HCT116 (cell line): ENCODE measurements around the gene LRRC15. TPM values are rescaled to one million over a fixed set of nuclear protein-coding genes. Genes with fewer than 3 reads are reported as not detected.

ENCODE experiments used
- ATAC-seq: fragments of 200-7000 bp; cut with Tn5 transposase; 2 replicates; pipeline ENCODE4 v1.9.1; 2020; ENCODE audit warnings: mild to moderate bottlenecking, moderate library complexity
- BruUV-seq: library from RNA; stranded (reverse); fragments of 400-500 nt; replicated peaks from 2 replicates; lab custom pipeline; 2021; lab: Mats Ljungman, UMichigan
- CTCF ChIA-PET: fragments of 300-600 bp; sonication (Branson Sonifier 250); formaldehyde crosslinking; loops from one replicate; lab custom pipeline; 2021; ENCODE audit warnings: antibody characterized with exemption; lab: Charles Lee
- POLR2A ChIA-PET: fragments of 300-600, 350-600 bp; sonication (Branson Sonifier 250); formaldehyde crosslinking; loops from one replicate; lab custom pipeline; 2021; ENCODE audit warnings: antibody characterized with exemption; lab: Charles Lee
- RAD21 ChIA-PET, 2 experiments: fragments of 300-600 bp; sonication (Branson Sonifier 250); formaldehyde crosslinking; loops; one replicate each; lab custom pipeline; 2023; ENCODE audit warnings: low total read pairs in 2 of 2; ENCODE audit not compliant: uncharacterized antibody in 2 of 2, unreplicated experiment in 2 of 2, low non-redundant PET in 1 of 2; lab: Charles Lee
- DNase-seq: peaks from one replicate; pipeline ENCODE4 v3.0.0-alpha.2; 2010; ENCODE audit warnings: low read depth, low spot score
- H2AFZ ChIP-seq: fragments of 200-600 bp; shearing (Covaris generic), sonication (generic); 2 replicates; pipeline ENCODE4 v1.6.1; 2017; ENCODE audit warnings: low read depth, mixed run types, mixed read lengths, antibody characterized with exemption, low read length; ENCODE audit not compliant: poor library complexity, severe bottlenecking
- H3K27ac ChIP-seq: 2 replicates; pipeline ENCODE4 v1.5.1; 2012; ENCODE audit warnings: low read depth, low read length
- H3K27me3 ChIP-seq: fragments of 200-600 bp; sonication (generic); 2 replicates; pipeline ENCODE4 v1.6.1; 2016; ENCODE audit warnings: mixed run types, low read length, mixed read lengths; ENCODE audit not compliant: insufficient read depth
- H3K36me3 ChIP-seq, 2 experiments: fragments of 200-500 bp in 1 of 2; fragments of 200-600 bp in 1 of 2; sonication (Bioruptor generic) in 1 of 2; sonication (generic) in 1 of 2; 2 replicates each; pipeline versions ENCODE4 v1.5.1 to v1.6.1; 2014 to 2016; ENCODE audit warnings: low read length in 2 of 2, inconsistent platforms in 1 of 2, mixed read lengths in 1 of 2, mixed run types in 1 of 2; ENCODE audit not compliant: insufficient read depth in 2 of 2, control insufficient read depth in 1 of 2
- H3K4me1 ChIP-seq, 2 experiments: fragments of 200-600 bp in 1 of 2; sonication (generic) in 1 of 2; 2 replicates each; pipeline versions ENCODE4 v1.5.1 to v1.6.1; 2012 to 2017; ENCODE audit warnings: low read length in 2 of 2, inconsistent platforms in 1 of 2, mild to moderate bottlenecking in 1 of 2, mixed read lengths in 1 of 2, mixed run types in 1 of 2, moderate library complexity in 1 of 2; ENCODE audit not compliant: insufficient read depth in 2 of 2, control insufficient read depth in 1 of 2
- H3K4me2 ChIP-seq: fragments of 200-600 bp; sonication (generic); 2 replicates; pipeline ENCODE4 v1.6.1; 2017; ENCODE audit warnings: mixed run types, low read length, mixed read lengths
- H3K4me3 ChIP-seq, 2 experiments: fragments of 200-600 bp in 1 of 2; sonication (generic) in 1 of 2; replicated peaks in 1 of 2; 2 replicates each; pipeline ENCODE4 v1.5.1; 2011 to 2016; ENCODE audit warnings: low read length in 2 of 2, control low read depth in 1 of 2, low read depth in 1 of 2, mild to moderate bottlenecking in 1 of 2, mixed read lengths in 1 of 2, mixed run types in 1 of 2
- H3K79me2 ChIP-seq: fragments of 200-600 bp; sonication (generic); 2 replicates; pipeline ENCODE4 v1.6.1; 2017; ENCODE audit warnings: mild to moderate bottlenecking, mixed run types, low read length, moderate library complexity, mixed read lengths; ENCODE audit not compliant: insufficient read depth
- H3K9ac ChIP-seq: fragments of 200-600 bp; sonication (generic); 2 replicates; pipeline ENCODE4 v1.6.1; 2016; ENCODE audit warnings: low read length, mixed read lengths
- H3K9me2 ChIP-seq: fragments of 200-600 bp; sonication (generic), shearing (Covaris generic); 2 replicates; pipeline ENCODE4 v1.6.1; 2017; ENCODE audit warnings: mixed run types, mild to moderate bottlenecking, moderate library complexity; ENCODE audit not compliant: insufficient read depth
- H3K9me3 ChIP-seq, 2 experiments: fragments of 200-500 bp in 1 of 2; fragments of 200-600 bp in 1 of 2; sonication (Bioruptor generic) in 1 of 2; sonication (generic) in 1 of 2; 2 replicates each; pipeline ENCODE4 v1.6.1; 2014 to 2017; ENCODE audit warnings: low read length in 2 of 2, mixed read lengths in 2 of 2, inconsistent platforms in 1 of 2, low read depth in 1 of 2, mild to moderate bottlenecking in 1 of 2, mixed run types in 1 of 2, moderate library complexity in 1 of 2; ENCODE audit not compliant: control insufficient read depth in 1 of 2, insufficient read depth in 1 of 2
- H4K20me1 ChIP-seq: fragments of 200-600 bp; sonication (generic), shearing (Covaris generic); 2 replicates; pipeline ENCODE4 v1.6.1; 2017; ENCODE audit warnings: mixed run types, mild to moderate bottlenecking, moderate library complexity; ENCODE audit not compliant: insufficient read depth
- ATF3 ChIP-seq: IDR thresholded peaks from 2 replicates; pipeline ENCODE4 v1.6.1; 2012
- CBX3 ChIP-seq: IDR thresholded peaks from 2 replicates; pipeline ENCODE4 v1.6.1; 2012; ENCODE audit warnings: low read depth
- CEBPB ChIP-seq: IDR thresholded peaks from 2 replicates; pipeline ENCODE4 v1.6.1; 2012; ENCODE audit warnings: low read depth
- EZH2phosphoT487 ChIP-seq: fragments of 200-600 bp; IDR thresholded peaks from 2 replicates; pipeline ENCODE4 v1.6.1; 2018; ENCODE audit warnings: antibody characterized with exemption, borderline replicate concordance
- FOSL1 ChIP-seq: IDR thresholded peaks from 2 replicates; pipeline ENCODE4 v1.6.1; 2012; ENCODE audit warnings: low read depth
- JUND ChIP-seq: IDR thresholded peaks from 2 replicates; pipeline ENCODE4 v1.6.1; 2012
- POLR2A ChIP-seq: IDR thresholded peaks from 2 replicates; pipeline ENCODE4 v1.7.0; 2011; ENCODE audit warnings: borderline replicate concordance; ENCODE audit not compliant: insufficient read depth, insufficient read length; ENCODE audit errors: extremely low read depth
- POLR2AphosphoS5 ChIP-seq: IDR thresholded peaks from 2 replicates; pipeline ENCODE4 v1.6.1; 2011; ENCODE audit warnings: mild to moderate bottlenecking, low read depth, low read length, moderate library complexity
- RAD21 ChIP-seq: IDR thresholded peaks from 2 replicates; pipeline ENCODE4 v1.6.1; 2012; ENCODE audit warnings: low read depth, mild to moderate bottlenecking
- REST ChIP-seq: IDR thresholded peaks from 2 replicates; pipeline ENCODE4 v1.6.1; 2012; ENCODE audit warnings: low read depth
- SIN3A ChIP-seq: IDR thresholded peaks from 2 replicates; pipeline ENCODE4 v1.6.1; 2012; ENCODE audit warnings: low read depth
- SP1 ChIP-seq: IDR thresholded peaks from 2 replicates; pipeline ENCODE4 v1.6.1; 2012; ENCODE audit warnings: low read depth
- YY1 ChIP-seq: IDR thresholded peaks from 2 replicates; pipeline ENCODE4 v1.6.1; 2011; ENCODE audit warnings: low read length, low read depth, moderate library complexity, mild to moderate bottlenecking; ENCODE audit not compliant: insufficient replicate concordance; ENCODE audit errors: extremely low read depth
- ZBTB33 ChIP-seq: IDR thresholded peaks from 2 replicates; pipeline ENCODE4 v1.6.1; 2011; ENCODE audit warnings: mild to moderate bottlenecking, low read length, moderate library complexity; ENCODE audit not compliant: insufficient replicate concordance; ENCODE audit errors: extremely low read depth
- ZNF274 ChIP-seq: fragments of 200-500 bp; sonication (Bioruptor generic); IDR thresholded peaks from 2 replicates; pipeline ENCODE4 v1.6.1; 2014; ENCODE audit warnings: mild to moderate bottlenecking, low read depth, low read length, inconsistent platforms
- intact Hi-C: fragments of 100-400 bp; cut with micrococcal nuclease; formaldehyde crosslinking; loops from 2 replicates; pipeline ENCODE4 v1.10.0; 2022
- total RNA-seq: library from RNA; stranded (reverse); gene quantifications from one replicate; pipeline ENCODE4 v1.2.1, GENCODE V29; 2021; ENCODE audit not compliant: unreplicated experiment

LRRC15 gene
- total RNA-seq, 1 experiment from 2014 or later: not detected

GRCh38 chr3:194364652-194365434 lies 4.7 kb downstream of the LRRC15 start:
- intact Hi-C loops: no loop called here
- Histone ChIP-seq H3K9ac (no peak overlapping the region), H3K4me2 (no peak overlapping the region), H4K20me1 (no peaks in the 10 kb centered on the region)
- ATAC-seq: no peak
- no TSS peak for BruUV-seq
- RAD21 ChIA-PET: no interaction called here
- TF ChIP-seq ZBTB33 (no peak), SIN3A (no peak), ATF3 (no peak), POLR2AphosphoS5 (no peak), RAD21 (no peak), CEBPB (no peak), REST (no peak), ZNF274 (no peak), YY1 (no peak), SP1 (no peak), FOSL1 (no peak), JUND (no peak), EZH2phosphoT487 (no peak), POLR2A (no peak), CBX3 (no peak)
- TF ChIP-seq, all 23 proteins: peak for 0
- Histone ChIP-seq H3K9me3 (no peaks in the 10 kb centered on the region), H3K36me3 (no peaks in the 10 kb centered on the region), H3K27me3 (no peaks in the 10 kb centered on the region; the same call in 1 of the 2 replicates), H3K79me2 (no peaks in the 10 kb centered on the region), H3K27ac (no peak overlapping the region), H3K4me3 (no peak overlapping the region), H3K9me2 (no peaks in the 10 kb centered on the region), H3K4me1 (peaks cover 0 to 7% of the 10 kb centered on the region in 2 experiments; a peak in 1 of 4 replicates), H2AFZ (no peak overlapping the region)
- ChIA-PET POLR2A (no interaction called here), CTCF (no interaction called here)
- DNase-seq: no peak
